ENCODE data around the gene RNF157. TPM values are rescaled to one million over a fixed set of nuclear protein-coding genes. Genes with fewer than 3 reads are reported as not detected.
A peak's percentile ranks its signal among the peaks of the same experiment; 100 is the strongest.

RNF157 gene
- total RNA-seq, 1 experiment from 2014 or later, result 11.2 TPM

DNA sequence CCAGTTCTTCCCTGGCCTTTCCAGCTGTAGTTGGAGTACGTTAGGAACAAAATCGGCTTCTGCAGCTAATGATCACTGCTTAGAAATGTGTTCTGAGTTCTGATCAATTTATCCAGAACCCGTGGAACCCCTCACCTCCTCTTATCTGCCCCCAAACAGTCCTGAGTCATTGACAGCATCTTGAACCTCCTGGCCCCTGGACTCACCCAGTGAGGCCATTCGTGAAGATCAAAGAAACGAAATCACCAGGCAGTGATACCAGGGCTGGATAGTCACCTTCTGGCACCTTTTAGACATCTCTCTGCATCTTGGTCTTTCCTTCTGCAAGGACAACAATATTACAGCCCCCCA is 119.7 kb downstream of the RNF157 start:
- DNase-seq (ENCODE audit: low spot score) (no peak), ATAC-seq (no peak)
- ChIA-PET POLR2A (interaction anchor here (1.8 kb wide), 1 partner anchor 14 kb away, joined by 5 read pairs; no protein-coding TSS in a partner anchor), CTCF (interaction anchor here (0.6 to 10.4 kb wide), 25 partner anchors 13 to 179 kb away, joined by 3 to 176 read pairs (median 5); partner anchors contain the start of genes EXOC7, FOXJ1 and UBALD2)
- TF ChIP-seq, protein P1, sequence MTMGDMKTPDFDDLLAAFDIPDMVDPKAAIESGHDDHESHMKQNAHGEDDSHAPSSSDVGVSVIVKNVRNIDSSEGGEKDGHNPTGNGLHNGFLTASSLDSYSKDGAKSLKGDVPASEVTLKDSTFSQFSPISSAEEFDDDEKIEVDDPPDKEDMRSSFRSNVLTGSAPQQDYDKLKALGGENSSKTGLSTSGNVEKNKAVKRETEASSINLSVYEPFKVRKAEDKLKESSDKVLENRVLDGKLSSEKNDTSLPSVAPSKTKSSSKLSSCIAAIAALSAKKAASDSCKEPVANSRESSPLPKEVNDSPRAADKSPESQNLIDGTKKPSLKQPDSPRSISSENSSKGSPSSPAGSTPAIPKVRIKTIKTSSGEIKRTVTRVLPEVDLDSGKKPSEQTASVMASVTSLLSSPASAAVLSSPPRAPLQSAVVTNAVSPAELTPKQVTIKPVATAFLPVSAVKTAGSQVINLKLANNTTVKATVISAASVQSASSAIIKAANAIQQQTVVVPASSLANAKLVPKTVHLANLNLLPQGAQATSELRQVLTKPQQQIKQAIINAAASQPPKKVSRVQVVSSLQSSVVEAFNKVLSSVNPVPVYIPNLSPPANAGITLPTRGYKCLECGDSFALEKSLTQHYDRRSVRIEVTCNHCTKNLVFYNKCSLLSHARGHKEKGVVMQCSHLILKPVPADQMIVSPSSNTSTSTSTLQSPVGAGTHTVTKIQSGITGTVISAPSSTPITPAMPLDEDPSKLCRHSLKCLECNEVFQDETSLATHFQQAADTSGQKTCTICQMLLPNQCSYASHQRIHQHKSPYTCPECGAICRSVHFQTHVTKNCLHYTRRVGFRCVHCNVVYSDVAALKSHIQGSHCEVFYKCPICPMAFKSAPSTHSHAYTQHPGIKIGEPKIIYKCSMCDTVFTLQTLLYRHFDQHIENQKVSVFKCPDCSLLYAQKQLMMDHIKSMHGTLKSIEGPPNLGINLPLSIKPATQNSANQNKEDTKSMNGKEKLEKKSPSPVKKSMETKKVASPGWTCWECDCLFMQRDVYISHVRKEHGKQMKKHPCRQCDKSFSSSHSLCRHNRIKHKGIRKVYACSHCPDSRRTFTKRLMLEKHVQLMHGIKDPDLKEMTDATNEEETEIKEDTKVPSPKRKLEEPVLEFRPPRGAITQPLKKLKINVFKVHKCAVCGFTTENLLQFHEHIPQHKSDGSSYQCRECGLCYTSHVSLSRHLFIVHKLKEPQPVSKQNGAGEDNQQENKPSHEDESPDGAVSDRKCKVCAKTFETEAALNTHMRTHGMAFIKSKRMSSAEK (CRISPR knock-in tag; IDR thresholded peaks at IDR 0.05; ENCODE audit: borderline replicate concordance), result no peak
- TF ChIP-seq ERG (CRISPR knock-in tag; IDR thresholded peaks at IDR 0.05), result no peak
- TF ChIP-seq, protein P2, sequence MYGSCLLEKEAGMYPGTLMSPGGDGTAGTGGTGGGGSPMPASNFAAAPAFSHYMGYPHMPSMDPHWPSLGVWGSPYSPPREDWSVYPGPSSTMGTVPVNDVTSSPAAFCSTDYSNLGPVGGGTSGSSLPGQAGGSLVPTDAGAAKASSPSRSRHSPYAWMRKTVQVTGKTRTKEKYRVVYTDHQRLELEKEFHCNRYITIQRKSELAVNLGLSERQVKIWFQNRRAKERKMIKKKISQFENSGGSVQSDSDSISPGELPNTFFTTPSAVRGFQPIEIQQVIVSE (CRISPR knock-in tag; IDR thresholded peaks at IDR 0.05; ENCODE audit: borderline replicate concordance), result no peak
- no peak for TF ChIP-seq E2F4 (CRISPR knock-in tag; IDR thresholded peaks at IDR 0.05; ENCODE audit: borderline replicate concordance, low read depth)
- TF ChIP-seq GABPB1 (CRISPR knock-in tag; IDR thresholded peaks at IDR 0.05), result no peak
- Mint-ChIP-seq H3K4me1 (peaks cover 34% of the 10 kb centered on the region), H3K27me3 (ENCODE audit: low read depth) (no peaks in the 10 kb centered on the region; the same call in none of the 2 replicates), H3K36me3 (no peaks in the 10 kb centered on the region), H3K9me3 (no peaks in the 10 kb centered on the region), H3K27ac (peak overlapping the region; percentile 78), H3K4me3 (no peak overlapping the region)

DNA sequence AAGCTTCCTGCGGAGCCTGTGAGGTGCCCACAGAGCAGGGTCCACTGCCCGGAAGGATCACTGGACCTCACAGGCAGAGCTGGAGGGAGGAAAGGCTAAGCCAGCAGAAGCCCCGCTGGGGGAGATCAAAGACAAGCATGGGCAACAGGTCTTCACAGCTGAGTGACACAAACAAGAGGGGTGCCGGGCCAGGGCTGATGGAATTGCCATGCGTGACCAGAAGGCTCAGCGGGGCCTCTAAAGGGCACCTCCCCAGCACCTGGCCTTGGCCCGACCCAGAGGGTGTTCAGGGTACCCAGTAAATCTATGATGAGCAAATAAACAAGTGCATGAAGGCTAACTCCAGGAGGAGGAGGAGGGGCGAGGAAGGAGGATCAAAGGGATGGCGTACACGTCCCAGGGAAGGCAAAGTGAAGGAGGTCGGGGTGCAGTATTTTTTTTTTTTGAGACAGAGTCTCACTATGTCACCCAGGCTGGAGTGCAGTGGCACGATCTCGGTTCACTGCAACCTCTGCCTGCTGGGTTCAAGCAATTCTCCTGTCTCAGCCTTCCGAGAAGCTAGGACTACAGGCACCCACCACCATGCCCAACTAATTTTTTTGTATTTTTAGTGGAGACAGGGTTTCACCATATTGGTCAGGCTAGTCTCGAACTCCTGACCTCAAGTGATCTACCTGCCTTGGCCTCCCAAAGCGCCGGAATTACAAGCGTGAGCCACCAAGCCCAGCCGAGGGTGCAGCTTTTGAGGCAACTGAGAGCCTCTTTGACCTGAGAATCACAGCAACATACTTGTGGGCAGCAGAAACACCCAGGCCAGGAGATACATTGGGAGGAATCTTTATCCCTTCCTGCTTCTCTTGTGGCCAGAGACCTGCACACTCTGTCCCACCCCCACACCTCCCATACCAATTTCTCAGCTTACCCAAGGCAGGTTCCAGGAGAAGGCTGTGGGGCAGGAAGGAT is 120.6 kb downstream of the RNF157 start:
- no peaks in the 10 kb centered on the region for H3K36me3 Mint-ChIP-seq

GRCh38 chr17:76115138-76115754 is 125.0 kb downstream of the RNF157 start:
- H3K9me3 Mint-ChIP-seq, result peaks cover 5% of the 10 kb centered on the region
- CTCF ChIA-PET, result interaction anchor here (1.0 kb wide), 1 partner anchor 115 kb away, joined by 3 read pairs; the partner anchor contains the start of gene CDK3
- POLR2A ChIA-PET, result no interaction called here
- TF ChIP-seq ZNF396 (CRISPR knock-in tag; IDR thresholded peaks at IDR 0.05; ENCODE audit: borderline replicate concordance), result no peak
- TF ChIP-seq NFE2L1 (CRISPR knock-in tag; IDR thresholded peaks at IDR 0.05), result no peak
- TF ChIP-seq, protein P1 (CRISPR knock-in tag; IDR thresholded peaks at IDR 0.05; ENCODE audit: borderline replicate concordance), result no peak
- no peak for TF ChIP-seq CBFB (CRISPR knock-in tag; IDR thresholded peaks at IDR 0.05; ENCODE audit: low read depth)
- no peak for TF ChIP-seq EMX1 (CRISPR knock-in tag; IDR thresholded peaks at IDR 0.05)
- no peak for TF ChIP-seq ZBTB21 (CRISPR knock-in tag; IDR thresholded peaks at IDR 0.05; ENCODE audit: borderline replicate concordance)
- no peak for TF ChIP-seq NFATC4 (CRISPR knock-in tag; IDR thresholded peaks at IDR 0.05)
- TF ChIP-seq SMAD3 (CRISPR knock-in tag; IDR thresholded peaks at IDR 0.05; ENCODE audit: borderline replicate concordance), result no peak
- TF ChIP-seq ESRRA (CRISPR knock-in tag; IDR thresholded peaks at IDR 0.05; ENCODE audit: borderline replicate concordance), result no peak

More for the DNA sequence above, 120.6 kb downstream of the RNF157 start:
- no peak for DNase-seq (ENCODE audit: low spot score)
- Mint-ChIP-seq H3K9me3 (no peaks in the 10 kb centered on the region), H3K4me3 (no peak overlapping the region), H3K4me1 (peaks cover 27% of the 10 kb centered on the region), H3K27ac (no peak overlapping the region), H3K27me3 (ENCODE audit: low read depth) (no peaks in the 10 kb centered on the region; the same call in 1 of the 2 replicates)
- ChIA-PET POLR2A (interaction anchor here (1.2 to 1.8 kb wide), 2 partner anchors 13 kb away, joined by 3 to 5 read pairs; no protein-coding TSS in a partner anchor), CTCF (interaction anchor here (0.6 to 10.4 kb wide), 13 partner anchors 13 to 180 kb away, joined by 3 to 176 read pairs (median 13); partner anchors contain the start of gene FOXJ1)
- TF ChIP-seq GABPB1 (CRISPR knock-in tag; IDR thresholded peaks at IDR 0.05), result 0 out of 2 replicates have a peak, but pooled peaks have one; percentile 38
- no peak for TF ChIP-seq NFE2L1 (CRISPR knock-in tag; IDR thresholded peaks at IDR 0.05)
- ATAC-seq, result no peak

More at GRCh38 chr17:76115138-76115754, 125.0 kb downstream of the RNF157 start:
- DNase-seq (ENCODE audit: low spot score) (no peak), ATAC-seq (no peak)
- Mint-ChIP-seq H3K27ac (no peak overlapping the region), H3K4me3 (no peak overlapping the region), H3K4me1 (peaks cover 14% of the 10 kb centered on the region), H3K27me3 (ENCODE audit: low read depth) (no peaks in the 10 kb centered on the region), H3K36me3 (no peaks in the 10 kb centered on the region; the same call in 1 of the 2 replicates)
